ENCODE measurements around the gene EML2.

DNA sequence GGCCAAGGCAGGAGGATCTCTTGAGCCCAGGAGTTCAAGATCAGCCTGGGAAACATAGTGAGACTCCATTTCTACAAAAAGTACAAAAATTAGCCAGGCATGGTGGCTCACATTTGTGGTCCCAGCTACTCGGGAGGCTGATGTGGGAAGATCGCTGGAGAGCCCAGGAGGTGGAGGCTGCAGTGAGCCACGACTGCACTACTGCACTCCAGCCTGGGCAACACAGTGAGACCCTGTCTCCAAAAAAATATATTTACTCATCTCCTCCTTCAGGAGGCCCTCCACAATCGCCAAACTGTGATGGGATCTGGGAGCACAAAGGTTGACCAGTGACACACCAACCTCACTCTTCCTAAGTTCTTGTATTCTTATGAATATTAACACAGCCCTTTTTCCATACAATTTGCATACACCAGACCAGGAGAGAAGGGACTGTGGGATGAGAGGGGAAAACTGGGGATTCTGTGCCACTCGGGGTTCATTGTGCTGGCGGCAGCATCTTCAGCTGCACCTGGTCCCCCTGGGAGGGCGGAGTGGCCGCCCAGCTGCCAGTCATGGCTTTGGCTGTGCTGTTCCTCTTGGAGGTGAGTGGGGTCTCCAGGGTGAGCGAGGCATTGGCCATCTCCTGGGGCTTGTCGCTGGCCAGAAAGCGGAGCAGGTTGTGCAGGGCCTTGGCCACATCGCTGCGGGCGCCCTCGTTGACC is 48.7 kb downstream of the EML2 start:
- TF ChIP-seq, protein P1, sequence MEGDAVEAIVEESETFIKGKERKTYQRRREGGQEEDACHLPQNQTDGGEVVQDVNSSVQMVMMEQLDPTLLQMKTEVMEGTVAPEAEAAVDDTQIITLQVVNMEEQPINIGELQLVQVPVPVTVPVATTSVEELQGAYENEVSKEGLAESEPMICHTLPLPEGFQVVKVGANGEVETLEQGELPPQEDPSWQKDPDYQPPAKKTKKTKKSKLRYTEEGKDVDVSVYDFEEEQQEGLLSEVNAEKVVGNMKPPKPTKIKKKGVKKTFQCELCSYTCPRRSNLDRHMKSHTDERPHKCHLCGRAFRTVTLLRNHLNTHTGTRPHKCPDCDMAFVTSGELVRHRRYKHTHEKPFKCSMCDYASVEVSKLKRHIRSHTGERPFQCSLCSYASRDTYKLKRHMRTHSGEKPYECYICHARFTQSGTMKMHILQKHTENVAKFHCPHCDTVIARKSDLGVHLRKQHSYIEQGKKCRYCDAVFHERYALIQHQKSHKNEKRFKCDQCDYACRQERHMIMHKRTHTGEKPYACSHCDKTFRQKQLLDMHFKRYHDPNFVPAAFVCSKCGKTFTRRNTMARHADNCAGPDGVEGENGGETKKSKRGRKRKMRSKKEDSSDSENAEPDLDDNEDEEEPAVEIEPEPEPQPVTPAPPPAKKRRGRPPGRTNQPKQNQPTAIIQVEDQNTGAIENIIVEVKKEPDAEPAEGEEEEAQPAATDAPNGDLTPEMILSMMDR (IDR thresholded peaks at IDR 0.05) = no peak
- no peak for TF ChIP-seq POLR2A (IDR thresholded peaks at IDR 0.05)
